Measurements from ENCODE around the gene TFIP11. TPM values are rescaled to one million over a fixed set of nuclear protein-coding genes. Genes with fewer than 3 reads are reported as not detected.

Gene TFIP11
- total RNA-seq, 2 experiments from 2014 or later = 50.8 to 55.5 TPM

GRCh38 chr22:26448334-26448733 lies 63.9 kb downstream of the TFIP11 start:
- no peak overlapping the region for H3K4me3 Mint-ChIP-seq
- POLR2A ChIA-PET = interaction anchor here (1.5 kb wide), 1 partner anchor 36 kb away, joined by 5 read pairs; the partner anchor contains the start of genes HPS4 and SRRD
- peaks cover 22% of the 10 kb centered on the region for H3K36me3 Mint-ChIP-seq (ENCODE audit: low read depth)
- H3K27ac Mint-ChIP-seq = no peak overlapping the region
- CTCF ChIA-PET = interaction anchor here (1.1 kb wide), 1 partner anchor 14 kb away, joined by 3 read pairs; no protein-coding TSS in a partner anchor
- DNase-seq = no peak
- H3K9me3 Mint-ChIP-seq = no peaks in the 10 kb centered on the region
- H3K27me3 Mint-ChIP-seq = no peaks in the 10 kb centered on the region
- no peaks in the 10 kb centered on the region for H3K4me1 Mint-ChIP-seq

GRCh38 chr22:26447584-26448329 lies 64.5 kb downstream of the TFIP11 start:
- ChIA-PET POLR2A (interaction anchor here (1.5 kb wide), 1 partner anchor 36 kb away, joined by 5 read pairs; the partner anchor contains the start of genes HPS4 and SRRD), CTCF (interaction anchor here (1.1 kb wide), 1 partner anchor 15 kb away, joined by 3 read pairs; no protein-coding TSS in a partner anchor)
- no peak overlapping the region for H3K27ac Mint-ChIP-seq
- no peaks in the 10 kb centered on the region for H3K4me1 Mint-ChIP-seq
- DNase-seq = no peak
- H3K4me3 Mint-ChIP-seq = no peak overlapping the region
- H3K27me3 Mint-ChIP-seq = no peaks in the 10 kb centered on the region
- peaks cover 26% of the 10 kb centered on the region for H3K36me3 Mint-ChIP-seq (ENCODE audit: low read depth)
- H3K9me3 Mint-ChIP-seq = no peaks in the 10 kb centered on the region

DNA sequence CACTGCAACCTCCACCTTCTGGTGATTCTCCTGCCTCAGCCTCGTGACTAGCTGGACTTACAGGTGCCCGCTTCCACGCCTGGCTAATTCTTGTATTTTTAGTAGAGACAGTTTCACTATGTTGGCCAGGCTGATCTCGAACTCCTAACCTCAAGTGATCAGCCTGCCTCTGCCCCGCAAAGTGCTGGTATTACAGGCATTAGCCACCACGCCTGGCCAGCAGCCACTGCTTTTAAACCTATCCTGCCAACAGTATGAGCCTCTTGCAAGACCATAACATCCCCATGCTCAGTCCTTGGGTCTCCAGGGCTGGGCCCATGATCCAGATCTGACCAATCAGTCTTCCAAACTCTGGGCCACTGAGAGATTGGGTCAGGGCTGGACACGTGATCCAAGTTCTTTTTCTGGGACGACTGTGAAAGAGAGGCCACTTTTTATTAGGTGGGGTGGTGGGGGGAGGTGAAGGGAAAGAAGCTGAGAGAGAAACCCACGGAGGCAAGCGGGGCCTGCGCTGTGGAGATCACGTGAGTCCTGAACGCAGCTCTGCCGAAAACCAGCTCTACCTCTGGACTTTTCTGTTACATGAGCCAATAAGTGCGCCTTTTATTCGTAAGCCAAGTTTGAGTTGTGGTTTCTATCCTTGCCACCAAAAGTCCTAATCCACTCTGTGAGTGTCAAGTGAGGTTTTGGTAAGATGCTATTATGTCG lies 65.3 kb downstream of the TFIP11 start:
- Mint-ChIP-seq H3K36me3 (ENCODE audit: low read depth) (peaks cover 22% of the 10 kb centered on the region), H3K27ac (no peak overlapping the region), H3K4me1 (no peaks in the 10 kb centered on the region), H3K9me3 (no peaks in the 10 kb centered on the region), H3K4me3 (no peak overlapping the region), H3K27me3 (no peaks in the 10 kb centered on the region)
- CTCF ChIA-PET = interaction anchor here (1.5 kb wide), 1 partner anchor 80 kb away, joined by 7 read pairs; no protein-coding TSS in a partner anchor
- no peak for DNase-seq
- POLR2A ChIA-PET = no interaction called here

- DNase-seq = no peak
- no peaks in the 10 kb centered on the region for H3K9me3 Mint-ChIP-seq
- no peaks in the 10 kb centered on the region for H3K27me3 Mint-ChIP-seq
- POLR2A ChIA-PET = no interaction called here
- no peaks in the 10 kb centered on the region for H3K4me1 Mint-ChIP-seq
- no peak overlapping the region for H3K27ac Mint-ChIP-seq
- H3K36me3 Mint-ChIP-seq (ENCODE audit: low read depth) = peaks cover 18% of the 10 kb centered on the region
- H3K4me3 Mint-ChIP-seq = no peak overlapping the region
- CTCF ChIA-PET = interaction anchor here (0.7 to 1.5 kb wide), 2 partner anchors 20 to 79 kb away, joined by 3 to 7 read pairs; no protein-coding TSS in a partner anchor
Observed at GRCh38 chr22:26445577-26446275, 66.5 kb downstream of the TFIP11 start.

DNA sequence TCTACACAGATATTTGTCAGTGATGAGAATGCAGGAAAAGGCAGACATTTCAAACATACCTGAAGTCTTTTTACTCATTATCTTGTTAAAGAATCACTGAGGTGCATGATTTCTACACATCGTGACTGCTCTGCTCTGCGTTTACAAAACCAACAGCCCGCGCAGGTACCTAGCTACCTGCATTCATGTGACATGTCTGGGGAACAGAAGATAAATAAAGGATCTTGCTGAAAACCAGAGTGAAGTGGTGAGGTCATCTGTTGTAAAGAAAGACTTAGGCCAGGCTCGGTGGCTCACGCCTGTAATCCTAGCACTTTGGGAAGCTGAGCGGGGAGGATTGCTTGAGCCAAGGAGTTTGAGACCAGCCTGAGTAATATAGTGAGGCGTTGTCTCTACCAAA lies 67.5 kb downstream of the TFIP11 start:
- Mint-ChIP-seq H3K27ac (no peak overlapping the region), H3K4me3 (no peak overlapping the region), H3K36me3 (ENCODE audit: low read depth) (peaks cover 18% of the 10 kb centered on the region), H3K4me1 (no peaks in the 10 kb centered on the region), H3K9me3 (no peaks in the 10 kb centered on the region), H3K27me3 (no peaks in the 10 kb centered on the region)
- DNase-seq = no peak
- ChIA-PET POLR2A (interaction anchor here (0.9 kb wide), 1 partner anchor 37 kb away, joined by 3 read pairs; no protein-coding TSS in a partner anchor), CTCF (no interaction called here)

DNA sequence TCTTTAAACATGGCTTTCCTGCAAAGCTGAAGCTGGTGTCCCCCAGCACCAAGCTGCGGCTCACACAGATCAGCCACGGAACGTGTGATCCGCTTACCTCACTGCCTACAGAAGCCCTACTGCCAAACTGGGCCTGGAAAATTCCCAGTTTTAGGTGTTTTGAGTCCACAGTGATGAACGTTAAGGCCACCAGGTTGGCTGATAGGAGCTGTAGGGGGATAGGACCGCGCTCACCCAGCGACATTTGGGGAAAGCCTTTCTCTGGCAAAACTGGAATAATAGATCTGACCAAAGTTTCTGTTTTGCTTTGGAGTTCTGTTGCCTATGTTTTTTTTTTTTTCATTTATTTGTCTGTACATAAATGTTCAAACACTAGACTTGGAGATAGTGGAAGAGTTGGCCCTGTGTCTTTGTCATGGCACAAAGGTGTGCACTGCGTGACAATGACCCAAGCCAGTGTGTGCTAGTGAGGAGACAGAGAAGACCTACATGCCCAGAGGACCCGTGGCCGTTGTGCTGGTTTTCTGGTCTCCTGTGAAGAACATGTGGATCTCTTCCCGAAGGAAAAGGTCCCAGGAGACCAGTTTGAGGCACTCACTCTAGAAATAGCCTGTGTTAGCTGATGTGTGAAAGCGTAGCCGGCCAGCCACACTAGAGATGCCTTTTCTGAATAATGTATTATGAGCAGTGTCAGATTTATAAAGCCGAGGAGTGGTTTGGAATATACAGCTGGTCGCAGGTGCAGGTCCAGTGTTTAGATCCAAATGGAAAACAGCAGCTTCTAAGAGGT lies 68.2 kb downstream of the TFIP11 start:
- Mint-ChIP-seq H3K27me3 (no peaks in the 10 kb centered on the region), H3K4me3 (no peak overlapping the region), H3K4me1 (no peaks in the 10 kb centered on the region), H3K36me3 (ENCODE audit: low read depth) (peaks cover 18% of the 10 kb centered on the region), H3K9me3 (no peaks in the 10 kb centered on the region), H3K27ac (no peak overlapping the region)
- DNase-seq = no peak
- ChIA-PET CTCF (no interaction called here), POLR2A (interaction anchor here (0.9 kb wide), 1 partner anchor 38 kb away, joined by 3 read pairs; no protein-coding TSS in a partner anchor)

DNA sequence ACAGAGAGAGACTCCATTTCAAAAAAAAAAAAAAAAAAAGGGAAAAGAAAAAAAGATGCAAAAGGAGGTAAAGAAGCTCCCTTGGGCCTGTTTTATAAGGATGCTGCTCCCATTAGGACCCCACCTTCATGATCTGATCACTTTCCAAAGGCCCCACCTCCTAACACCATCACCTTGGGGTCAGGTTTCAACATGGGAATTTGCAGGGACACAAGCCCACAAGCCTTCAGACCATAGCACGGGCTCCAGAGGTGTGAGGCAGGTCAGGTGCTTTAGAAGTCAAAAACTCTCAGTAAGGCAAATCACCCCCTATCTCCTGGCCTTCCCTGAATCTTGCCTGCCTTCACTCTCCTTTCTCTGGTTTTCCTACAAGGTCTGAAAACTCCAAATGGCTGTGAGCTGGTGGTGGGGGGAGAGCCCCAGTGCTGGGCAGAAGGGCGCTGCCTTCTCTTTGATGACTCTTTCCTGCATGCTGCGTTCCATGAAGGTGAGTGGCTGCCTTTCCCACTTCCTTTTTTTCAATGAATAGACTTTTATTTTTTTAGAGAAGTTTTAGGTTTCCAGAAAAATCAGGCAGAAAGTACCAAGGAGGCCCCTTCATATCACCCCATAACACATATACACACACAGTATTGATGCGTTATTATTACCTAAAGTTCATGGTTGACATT lies 70.1 kb downstream of the TFIP11 start:
- H3K27me3 Mint-ChIP-seq = no peaks in the 10 kb centered on the region
- no peak overlapping the region for H3K27ac Mint-ChIP-seq
- H3K4me1 Mint-ChIP-seq = peaks cover 5% of the 10 kb centered on the region
- H3K4me3 Mint-ChIP-seq = no peak overlapping the region
- POLR2A ChIA-PET = interaction anchor here (1.2 kb wide), 1 partner anchor 25 kb away, joined by 3 read pairs; no protein-coding TSS in a partner anchor
- H3K9me3 Mint-ChIP-seq = no peaks in the 10 kb centered on the region
- CTCF ChIA-PET = no interaction called here
- H3K36me3 Mint-ChIP-seq (ENCODE audit: low read depth) = peaks cover 18% of the 10 kb centered on the region
- no peak for DNase-seq

Other genes with a start within 250 kb of the TFIP11 start
- 10 to 100 TPM; 11.8 to 12.7 TPM for gene ASPHD2, start 83.2 kb downstream of the TFIP11 start, total RNA-seq
- 10 to 100 TPM; 37.3 to 37.6 TPM for gene HPS4, start 28.7 kb downstream of the TFIP11 start, total RNA-seq
- gene SRRD, start 28.6 kb downstream of the TFIP11 start, total RNA-seq = 10 to 100 TPM; 17.5 TPM
- gene TPST2, start 77.7 kb upstream of the TFIP11 start, total RNA-seq = 10 to 100 TPM; 55.4 to 60.8 TPM
- gene CRYBB1, start 105.6 kb upstream of the TFIP11 start, total RNA-seq = 1 to 10 TPM in 1 of 2 experiments, under 1 TPM in 1; 0.65 to 1.2 TPM
- under 1 TPM in 1 of 2 experiments, not detected in 1; 0.48 TPM for gene CRYBA4, start 109.5 kb upstream of the TFIP11 start, total RNA-seq
- 100 to 1,000 TPM; 185 to 186 TPM for gene MIAT, start 145.1 kb upstream of the TFIP11 start, total RNA-seq